ENCODE measurements around the gene CRTC3. TPM values are rescaled to one million over a fixed set of nuclear protein-coding genes. Genes with fewer than 3 reads are reported as not detected.
"Not testable (repeated sequence)": the region's sequence is repeated elsewhere in the genome, so short reads cannot be mapped to it uniquely, and the experiment has no call there.

CRTC3 gene
- total RNA-seq, 1 donor from 2014 or later: 31.5 TPM

GRCh38 chr15:90629217-90629616, 99.5 kb downstream of the CRTC3 start:
- DNase-seq: no peak

- no peak for DNase-seq
Measured at GRCh38 chr15:90633360-90633759, 103.6 kb downstream of the CRTC3 start.

GRCh38 chr15:90636993-90637392, 107.3 kb downstream of the CRTC3 start:
- not testable (repeated sequence) for DNase-seq

GRCh38 chr15:90637693-90638092, 108.0 kb downstream of the CRTC3 start:
- peak; percentile 35 for DNase-seq

GRCh38 chr15:90638201-90638691, 108.5 kb downstream of the CRTC3 start:
- peak; percentile 30 for DNase-seq

- DNase-seq: no peak
Measured at GRCh38 chr15:90638963-90639362, 109.2 kb downstream of the CRTC3 start.

GRCh38 chr15:90640862-90641261, 111.1 kb downstream of the CRTC3 start:
- no peak for DNase-seq

- no peak for DNase-seq
Measured at GRCh38 chr15:90641581-90642463, 112.1 kb downstream of the CRTC3 start.

- no peak for DNase-seq
Measured at GRCh38 chr15:90642464-90643300, 113.0 kb downstream of the CRTC3 start.

- DNase-seq: no peak
Measured at GRCh38 chr15:90643301-90643632, 113.5 kb downstream of the CRTC3 start.

- DNase-seq: no peak
Measured at GRCh38 chr15:90644526-90644925, 114.8 kb downstream of the CRTC3 start.

- peak; percentile 43 for DNase-seq
Measured at GRCh38 chr15:90644952-90645725, 115.4 kb downstream of the CRTC3 start.

GRCh38 chr15:90645873-90646575, 116.3 kb downstream of the CRTC3 start:
- no peak for DNase-seq

GRCh38 chr15:90646662-90647305, 117.1 kb downstream of the CRTC3 start:
- no peak for DNase-seq

- no peak for DNase-seq
Measured at GRCh38 chr15:90647326-90647725, 117.6 kb downstream of the CRTC3 start.

- DNase-seq: peak; percentile 88
Measured at GRCh38 chr15:90648137-90649070, 118.7 kb downstream of the CRTC3 start.

GRCh38 chr15:90650117-90650955, 120.6 kb downstream of the CRTC3 start:
- DNase-seq: no peak

GRCh38 chr15:90650956-90651689, 121.4 kb downstream of the CRTC3 start:
- no peak for DNase-seq
